A673 (cell line): ENCODE measurements around the gene FSD1L.

ENCODE experiments used
- EZH2 ChIP-seq: fragments of 200-600 bp; sonication (generic); IDR thresholded peaks from 2 replicates; pipeline ENCODE4 v1.6.1; 2017; ENCODE audit warnings: borderline replicate concordance, low read depth, mild to moderate bottlenecking, mixed read lengths, antibody characterized with exemption, low read length; ENCODE audit not compliant: poor library complexity, severe bottlenecking
- TF ChIP-seq, protein P1 (sequence below): fragments of 300-800, 200-600 bp; sonication (generic); conservative IDR thresholded peaks from 2 replicates; pipeline ENCODE4 v1.5.1; 2017; ENCODE audit warnings: low read depth, mild to moderate bottlenecking, antibody characterized with exemption, low read length, moderate library complexity, mixed read lengths

DNA sequence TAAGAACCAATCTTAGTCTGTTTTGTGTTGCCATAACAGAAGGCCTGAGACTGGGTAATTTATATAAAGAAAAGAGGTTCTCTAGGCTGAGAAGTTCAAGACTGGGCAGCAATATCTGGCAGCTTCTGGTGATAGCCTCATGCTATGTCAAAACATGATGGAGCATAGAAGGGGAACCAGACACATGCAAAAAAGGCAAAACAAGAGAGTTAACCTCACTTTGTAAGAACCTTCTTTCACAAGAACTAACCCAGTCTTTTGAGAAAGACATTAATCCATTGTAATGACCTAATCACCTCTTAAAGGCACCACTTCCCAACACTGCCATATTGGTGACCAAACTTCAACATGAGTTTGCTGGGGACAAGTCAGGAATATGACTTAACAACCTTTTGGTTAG, 37.3 kb downstream of the FSD1L start:
- no peak for TF ChIP-seq EZH2
- TF ChIP-seq, protein P1, sequence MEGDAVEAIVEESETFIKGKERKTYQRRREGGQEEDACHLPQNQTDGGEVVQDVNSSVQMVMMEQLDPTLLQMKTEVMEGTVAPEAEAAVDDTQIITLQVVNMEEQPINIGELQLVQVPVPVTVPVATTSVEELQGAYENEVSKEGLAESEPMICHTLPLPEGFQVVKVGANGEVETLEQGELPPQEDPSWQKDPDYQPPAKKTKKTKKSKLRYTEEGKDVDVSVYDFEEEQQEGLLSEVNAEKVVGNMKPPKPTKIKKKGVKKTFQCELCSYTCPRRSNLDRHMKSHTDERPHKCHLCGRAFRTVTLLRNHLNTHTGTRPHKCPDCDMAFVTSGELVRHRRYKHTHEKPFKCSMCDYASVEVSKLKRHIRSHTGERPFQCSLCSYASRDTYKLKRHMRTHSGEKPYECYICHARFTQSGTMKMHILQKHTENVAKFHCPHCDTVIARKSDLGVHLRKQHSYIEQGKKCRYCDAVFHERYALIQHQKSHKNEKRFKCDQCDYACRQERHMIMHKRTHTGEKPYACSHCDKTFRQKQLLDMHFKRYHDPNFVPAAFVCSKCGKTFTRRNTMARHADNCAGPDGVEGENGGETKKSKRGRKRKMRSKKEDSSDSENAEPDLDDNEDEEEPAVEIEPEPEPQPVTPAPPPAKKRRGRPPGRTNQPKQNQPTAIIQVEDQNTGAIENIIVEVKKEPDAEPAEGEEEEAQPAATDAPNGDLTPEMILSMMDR: no peak
